K562 (cell line): ENCODE data around the gene TTC21A. TPM values are rescaled to one million over a fixed set of nuclear protein-coding genes. Genes with fewer than 3 reads are reported as not detected.

Source experiments
- ATAC-seq: fragments of 200-7000 bp; cut with Tn5 transposase; 3 replicates; pipeline ENCODE4 v1.9.1; 2020; ENCODE audit warnings: moderate library complexity
- BruUV-seq: library from RNA; stranded (reverse); fragments of 400-500 nt; replicated peaks from 2 replicates; lab custom pipeline; 2021; lab: Mats Ljungman, UMichigan
- CTCF ChIA-PET: fragments of 300-600 bp; formaldehyde crosslinking; extraction: SDS; loops from one replicate; lab custom pipeline; 2021; ENCODE audit warnings: low intra/inter-chr PET ratio; lab: Yijun Ruan, JAX
- POLR2A ChIA-PET: fragments of 300-600, 350-650 bp; sonication (Branson Sonifier 250); formaldehyde crosslinking; extraction: SDS; loops from one replicate; lab custom pipeline; 2021; ENCODE audit warnings: antibody characterized with exemption, inconsistent platforms; lab: Yijun Ruan, JAX
- DNase-seq, 4 experiments: peaks; one replicate each; pipeline versions ENCODE4 v3.0.0 to v3.0.0-alpha.2; 2011 to 2018; ENCODE audit warnings: low spot score in 3 of 4, mixed read lengths in 3 of 4; ENCODE audit errors: extremely low read depth in 1 of 4
- FAIRE-seq: peaks from 2 replicates; lab custom pipeline; 2011; peaks lifted over from hg19 to GRCh38; lab: Jason Lieb, UNC
- H2AFZ ChIP-seq: 2 replicates; pipeline ENCODE4 v1.6.0; 2011; ENCODE audit warnings: low read depth, low read length, control low read depth, inconsistent platforms
- H3K27ac ChIP-seq: fragments of 200-600 bp; 3 replicates; pipeline ENCODE4 v1.8.0; 2011; ENCODE audit warnings: low read depth, mild to moderate bottlenecking, control low read depth, inconsistent platforms, low read length, moderate library complexity, mixed read lengths; ENCODE audit errors: extremely low read depth
- H3K27me3 ChIP-seq, 2 experiments: fragments of 300-600 bp in 1 of 2; 2 replicates in 1 of 2; 3 replicates in 1 of 2; pipeline versions ENCODE4 v1.6.0 to v1.8.0; 2011; ENCODE audit warnings: inconsistent platforms in 2 of 2, low read length in 2 of 2, mild to moderate bottlenecking in 1 of 2, mixed read lengths in 1 of 2, moderate library complexity in 1 of 2; ENCODE audit not compliant: control insufficient read depth in 2 of 2, insufficient read depth in 2 of 2
- H3K36me3 ChIP-seq: fragments of 300-600 bp; 3 replicates; pipeline ENCODE4 v1.8.0; 2011; ENCODE audit warnings: mild to moderate bottlenecking, low read length, inconsistent platforms; ENCODE audit not compliant: control insufficient read depth, insufficient read depth
- H3K4me1 ChIP-seq, 2 experiments: fragments of 200-600 bp in 1 of 2; replicated peaks in 1 of 2; 2 replicates in 1 of 2; 3 replicates in 1 of 2; pipeline versions ENCODE4 v1.5.1 to v1.8.0; 2011; ENCODE audit warnings: inconsistent platforms in 2 of 2, low read length in 2 of 2, mild to moderate bottlenecking in 1 of 2, mixed read lengths in 1 of 2, moderate library complexity in 1 of 2; ENCODE audit not compliant: control insufficient read depth in 2 of 2, insufficient read depth in 2 of 2
- H3K4me2 ChIP-seq: 2 replicates; pipeline ENCODE4 v1.6.1; 2011; ENCODE audit warnings: low read length, control low read depth, inconsistent platforms, mixed read lengths; ENCODE audit not compliant: insufficient read depth
- H3K4me3 ChIP-seq: fragments of 200-600 bp; sonication (generic), shearing (Covaris generic); 2 replicates; pipeline ENCODE4 v1.5.1; 2016; ENCODE audit warnings: control low read depth, inconsistent platforms
- H3K79me2 ChIP-seq: fragments of 200-600 bp; 3 replicates; pipeline ENCODE4 v1.8.0; 2011; ENCODE audit warnings: low read length, inconsistent platforms; ENCODE audit not compliant: control insufficient read depth, insufficient read depth
- H3K9ac ChIP-seq, 2 experiments: 2 replicates each; pipeline versions ENCODE4 v1.6.0 to v1.6.1; 2011; ENCODE audit warnings: low read depth in 2 of 2, low read length in 2 of 2, control low read depth in 1 of 2, inconsistent platforms in 1 of 2, mild to moderate bottlenecking in 1 of 2, mixed read lengths in 1 of 2; ENCODE audit not compliant: insufficient read depth in 1 of 2
- H3K9me1 ChIP-seq: one replicate; pipeline ENCODE4 v1.6.0; 2011; ENCODE audit warnings: inconsistent platforms, mild to moderate bottlenecking, low read length, moderate library complexity; ENCODE audit not compliant: control insufficient read depth, insufficient read depth
- H3K9me3 ChIP-seq: replicated peaks from 2 replicates; pipeline ENCODE4 v1.5.1; 2011; ENCODE audit warnings: low read depth, low read length, inconsistent platforms; ENCODE audit not compliant: control insufficient read depth, insufficient read depth
- H4K20me1 ChIP-seq: replicated peaks from 2 replicates; pipeline ENCODE4 v1.6.1; 2011; ENCODE audit warnings: low read length, inconsistent platforms, mixed read lengths; ENCODE audit not compliant: control insufficient read depth, insufficient read depth
- DNMT1 ChIP-seq: fragments of 450-650 bp; IDR thresholded peaks from 2 replicates; pipeline ENCODE4 v1.6.1; 2016; ENCODE audit warnings: antibody characterized with exemption, mild to moderate bottlenecking
- HDAC2 ChIP-seq: fragments of 450-650 bp; IDR thresholded peaks from 2 replicates; pipeline ENCODE4 v1.6.1; 2016; ENCODE audit warnings: mild to moderate bottlenecking
- KDM4B ChIP-seq, 2 experiments: fragments of 450-650 bp in 1 of 2; sonication (generic) in 1 of 2; IDR thresholded peaks; 2 replicates each; pipeline ENCODE4 v1.6.1; 2016 to 2017; ENCODE audit warnings: borderline replicate concordance in 2 of 2, antibody characterized with exemption in 1 of 2, low read depth in 1 of 2, mild to moderate bottlenecking in 1 of 2
- MBD2 ChIP-seq: sonication (generic); IDR thresholded peaks from 2 replicates; pipeline ENCODE4 v1.6.1; 2016; ENCODE audit warnings: low read depth, borderline replicate concordance
- MYNN ChIP-seq, 2 experiments: sonication (generic); formaldehyde crosslinking in 1 of 2; IDR thresholded peaks; 2 replicates each; pipeline versions ENCODE4 v1.5.0 to v1.6.1; 2016 to 2020; ENCODE audit warnings: antibody characterized with exemption in 1 of 2, missing genetic modification reagents in 1 of 2
- PHTF2 ChIP-seq: fragments of 250-450 bp; sonication (Bioruptor Pico); IDR thresholded peaks from 2 replicates; pipeline ENCODE4 v1.5.0; 2021; ENCODE audit warnings: mild to moderate bottlenecking
- POLR2AphosphoS5 ChIP-seq: IDR thresholded peaks from 2 replicates; pipeline ENCODE4 v1.6.1; 2011; ENCODE audit warnings: mild to moderate bottlenecking, low read depth, low read length, moderate library complexity; ENCODE audit not compliant: control insufficient read depth, insufficient read depth
- POLR2G ChIP-seq: fragments of 200-400 bp; formaldehyde crosslinking; IDR thresholded peaks from 2 replicates; pipeline ENCODE4 v1.6.1; 2017; ENCODE audit warnings: low read depth, mild to moderate bottlenecking, antibody characterized with exemption, low read length, moderate library complexity
- PRPF4 ChIP-seq: fragments of 200-400 bp; formaldehyde crosslinking; IDR thresholded peaks from one replicate; pipeline ENCODE4 v1.6.1; 2017; ENCODE audit warnings: low read length, low read depth, mild to moderate bottlenecking; ENCODE audit not compliant: insufficient read depth, poor library complexity, severe bottlenecking
- TRIM24 ChIP-seq, 2 experiments: fragments of 450-650 bp; IDR thresholded peaks; 2 replicates each; pipeline ENCODE4 v1.6.1; 2016
- ZBTB43 ChIP-seq: sonication (generic); formaldehyde crosslinking; IDR thresholded peaks from 2 replicates; pipeline ENCODE4 v1.8.0; 2023; ENCODE audit warnings: mild to moderate bottlenecking, missing genetic modification reagents
- ZNF146 ChIP-seq: IDR thresholded peaks from one replicate; pipeline ENCODE4 v1.6.1; 2018; ENCODE audit warnings: missing compliant biosample characterization; ENCODE audit not compliant: unreplicated experiment
- WGBS: fragments of 100-300 bp; shearing (Covaris generic); methylation state at CpG from one replicate; pipeline ENCODE4 v1.1.6; 2016; ENCODE audit warnings: low coverage, mixed read lengths; ENCODE audit not compliant: insufficient coverage; ENCODE audit errors: missing lambda C conversion rate; 5-methylcytosine and 5-hydroxymethylcytosine counted together
- in situ Hi-C: fragments of 300-500 bp; cut with MboI; formaldehyde crosslinking; loops from 4 replicates; pipeline ENCODE4 v1.15.0; 2018; ENCODE audit warnings: inconsistent platforms, mixed read lengths
- intact Hi-C: fragments of 100-400 bp; cut with micrococcal nuclease; formaldehyde crosslinking; loops from 2 replicates; pipeline ENCODE4 v1.14.2; 2022
- polyA plus RNA-seq, 8 experiments: library from polyadenylated mRNA; depleted of rRNA in 4 of 8; stranded (reverse) in 5 of 8; unstranded in 3 of 8; fragments of >200 nt; fragmentation: Nextera tagmentation in 2 of 8; fragmentation: Illumina TruSeq in 1 of 8; extraction: Ambion mirVana in 2 of 8; extraction: Trizol in 1 of 8; gene quantifications; 2 replicates each; pipeline versions ENCODE4 v1.2.1 to v1.2.3, GENCODE V29; 2011 to 2014; ENCODE audit warnings: inconsistent platforms in 1 of 8, missing spikeins in 1 of 8
- total RNA-seq, 7 experiments: library from RNA; depleted of rRNA in 6 of 7; stranded (reverse); fragments of >200 nt in 6 of 7; fragmentation: Illumina TruSeq in 2 of 7; extraction: Trizol in 2 of 7; gene quantifications; 2 replicates each; pipeline versions ENCODE4 v1.2.1 to v1.2.3, GENCODE V29; 2011 to 2021; ENCODE audit warnings: low replicate concordance in 1 of 7
- TF ChIP-seq, protein P1 (sequence below), 2 experiments: fragments of 450-650 bp in 1 of 2; sonication (generic) in 1 of 2; formaldehyde crosslinking in 1 of 2; IDR thresholded peaks in 1 of 2; conservative IDR thresholded peaks in 1 of 2; 2 replicates each; pipeline versions ENCODE4 v1.6.1 to v1.8.1; 2016 to 2023; ENCODE audit warnings: mild to moderate bottlenecking in 2 of 2, moderate library complexity in 2 of 2, inconsistent platforms in 1 of 2, missing genetic modification reagents in 1 of 2
- TF ChIP-seq, protein P2 (sequence below): fragments of 450-650 bp; IDR thresholded peaks from 2 replicates; pipeline ENCODE4 v1.6.1; 2016

Gene TTC21A
- total and polyA plus RNA-seq, 9 of the 15 experiments (the other 6 are each of a cell fraction or from before 2014, with no cell fraction given) = 0.22 to 1.4 (median 0.70) TPM

DNA sequence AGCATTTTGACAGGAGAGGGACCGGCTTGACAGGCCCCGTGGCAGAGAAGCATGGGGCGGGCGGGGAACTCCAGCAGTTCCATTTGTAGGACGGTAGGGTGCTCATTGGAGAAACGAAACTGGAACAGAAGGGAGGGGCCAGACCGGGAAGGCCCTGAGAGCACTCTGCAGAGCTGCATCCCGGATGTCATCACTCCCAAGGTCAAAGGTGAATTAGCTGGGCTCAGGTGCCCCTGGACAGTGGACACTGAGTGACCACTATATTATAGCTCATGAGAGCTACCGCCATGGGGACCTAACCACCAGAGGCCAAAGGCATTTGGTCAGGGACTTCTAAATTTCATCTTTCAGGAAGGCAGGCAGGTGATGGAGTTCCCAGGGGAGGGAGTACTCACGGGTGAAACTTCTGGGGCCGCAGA lies 38.6 kb downstream of the TTC21A start (continued):
- TF ChIP-seq ZBTB43 (CRISPR knock-in tag) = no peak
- TF ChIP-seq, all 486 proteins: peak for 3

DNA sequence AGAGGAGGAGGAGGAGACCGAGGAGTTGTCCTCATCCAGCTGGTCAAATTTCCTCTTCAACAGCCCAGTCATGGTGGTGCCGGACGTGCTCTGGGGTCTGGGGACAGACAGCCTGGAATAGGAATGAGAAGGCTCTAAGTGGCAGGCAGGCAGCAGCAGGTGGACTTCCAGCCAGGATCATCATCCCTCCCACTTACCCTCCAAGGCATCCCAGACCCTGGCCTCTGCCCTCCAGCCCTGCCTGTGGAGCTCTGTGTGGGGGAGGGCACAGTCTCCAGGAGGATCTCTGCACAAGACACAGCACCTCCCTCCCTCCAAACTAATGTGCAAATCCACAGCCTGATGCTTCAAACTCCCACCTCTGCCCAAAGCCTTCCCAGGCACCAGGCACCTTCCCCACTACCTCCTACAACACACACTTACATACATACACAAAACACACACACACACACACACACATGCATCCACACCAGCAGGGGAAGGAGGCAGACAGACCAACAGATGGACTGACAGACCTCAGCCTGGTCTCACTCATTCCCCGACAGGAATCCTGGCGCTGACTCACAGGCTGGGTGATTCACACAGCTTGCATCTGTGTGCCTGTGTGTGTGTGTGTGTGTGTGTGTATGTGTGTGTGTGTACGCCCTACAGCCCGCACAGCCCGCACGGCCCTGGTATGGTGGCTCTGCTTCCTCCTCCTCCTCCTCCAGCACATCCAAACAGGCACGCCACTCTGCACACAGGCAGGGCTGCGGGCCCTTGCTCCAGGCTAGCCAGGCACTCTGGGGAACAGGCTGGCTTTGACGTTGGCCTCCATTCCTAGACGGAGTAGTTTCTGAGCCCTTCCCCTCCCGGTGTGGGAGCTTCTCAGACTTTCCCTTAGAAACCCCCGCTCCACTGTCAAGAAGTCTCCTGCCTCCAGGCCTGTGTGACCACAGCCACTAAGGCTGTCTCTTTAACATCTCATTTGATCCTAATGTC lies 39.4 kb downstream of the TTC21A start:
- intact Hi-C loops = no loop called here
- TF ChIP-seq PRPF4 (no peak), TRIM24 (IDR thresholded peaks at IDR 0.05) (0 out of 4 replicates have a peak, but pooled peaks have one; percentile 26 to 38), MBD2 (no peak; the same call in 1 of the 2 replicates), DNMT1 (no peak), ZNF146 (CRISPR knock-in tag) (no peak), HDAC2 (no peak), KDM4B (IDR thresholded peaks at IDR 0.05; ENCODE audit: borderline replicate concordance in 2 of 2, low read depth in 1 of 2) (0 out of 4 replicates have a peak, but pooled peaks of 1 of the 2 experiments have one; percentile 29), POLR2AphosphoS5 (0 out of 2 replicates have a peak, but pooled peaks have one; percentile 9), MYNN (IDR thresholded peaks at IDR 0.05) (peak; percentile 70; the same call in 1 of the 2 replicates), MYNN (CRISPR knock-in tag; IDR thresholded peaks at IDR 0.05) (no peak), POLR2G (peak; percentile 45; the same call in 1 of the 2 replicates), PHTF2 (CRISPR knock-in tag) (no peak)
- TF ChIP-seq, protein P1, sequence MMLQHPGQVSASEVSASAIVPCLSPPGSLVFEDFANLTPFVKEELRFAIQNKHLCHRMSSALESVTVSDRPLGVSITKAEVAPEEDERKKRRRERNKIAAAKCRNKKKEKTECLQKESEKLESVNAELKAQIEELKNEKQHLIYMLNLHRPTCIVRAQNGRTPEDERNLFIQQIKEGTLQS (IDR thresholded peaks at IDR 0.05) = peak; percentile 90
- TF ChIP-seq, protein P1 (CRISPR knock-in tag; conservative IDR thresholded peaks at IDR 0.05) = no peak
- TF ChIP-seq, protein P2, sequence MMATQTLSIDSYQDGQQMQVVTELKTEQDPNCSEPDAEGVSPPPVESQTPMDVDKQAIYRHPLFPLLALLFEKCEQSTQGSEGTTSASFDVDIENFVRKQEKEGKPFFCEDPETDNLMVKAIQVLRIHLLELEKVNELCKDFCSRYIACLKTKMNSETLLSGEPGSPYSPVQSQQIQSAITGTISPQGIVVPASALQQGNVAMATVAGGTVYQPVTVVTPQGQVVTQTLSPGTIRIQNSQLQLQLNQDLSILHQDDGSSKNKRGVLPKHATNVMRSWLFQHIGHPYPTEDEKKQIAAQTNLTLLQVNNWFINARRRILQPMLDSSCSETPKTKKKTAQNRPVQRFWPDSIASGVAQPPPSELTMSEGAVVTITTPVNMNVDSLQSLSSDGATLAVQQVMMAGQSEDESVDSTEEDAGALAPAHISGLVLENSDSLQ = peak; percentile 32; the same call in 1 of the 2 replicates

More for the DNA sequence above, 39.4 kb downstream of the TTC21A start:
- Histone ChIP-seq H3K4me1 (peaks cover 52 to 54% of the 10 kb centered on the region in 2 experiments), H2AFZ (no peak overlapping the region), H3K9me1 (peaks cover 30% of the 10 kb centered on the region), H3K4me2 (peak overlapping the region; percentile 69), H3K27me3 (no peaks in the 10 kb centered on the region; a peak in 1 of 5 replicates), H3K4me3 (no peak overlapping the region; the same call in 1 of the 2 replicates), H3K9me3 (no peaks in the 10 kb centered on the region), H3K27ac (peak overlapping the region; percentile 35), H3K9ac (peak overlapping the region; percentile 18 to 60), H3K79me2 (peaks cover 60% of the 10 kb centered on the region), H4K20me1 (peaks cover 72% of the 10 kb centered on the region), H3K36me3 (peaks cover 78% of the 10 kb centered on the region)
- CTCF ChIA-PET = no interaction called here
- POLR2A ChIA-PET = interaction anchor here (0.5 to 1.8 kb wide), 8 partner anchors 9 to 30 kb away, joined by 3 to 10 read pairs (median 4); no protein-coding TSS in a partner anchor
- in situ Hi-C loops = no loop called here
- peak; percentile 78 for FAIRE-seq
- DNase-seq = peak in 2 of 4 experiments; percentile 56 to 84
- peak; percentile 33 for ATAC-seq
- 36% methylated on average over 15 of the region's 15 CpGs for WGBS
- BruUV-seq = no TSS peak
